Naive thymus-derived CD4-positive, alpha-beta T cell (primary cell): ENCODE data around the gene CCM2L. TPM values are rescaled to one million over a fixed set of nuclear protein-coding genes. Genes with fewer than 3 reads are reported as not detected.
A peak's percentile ranks its signal among the peaks of the same experiment; 100 is the strongest.

ENCODE experiments used
- ATAC-seq: fragments of 150-1000 bp; cut with Tn5 transposase; 2 replicates; pipeline ENCODE4 v1.10.0; 2021; ENCODE audit warnings: mild to moderate bottlenecking, moderate library complexity
- CTCF ChIA-PET: fragments of 350-600 bp; sonication (Branson Sonifier 250); formaldehyde crosslinking; loops from one replicate; lab custom pipeline; 2021; ENCODE audit warnings: antibody characterized with exemption; lab: Charles Lee
- POLR2A ChIA-PET: fragments of 350-600 bp; sonication (Branson Sonifier 250); formaldehyde crosslinking; loops from one replicate; lab custom pipeline; 2021; ENCODE audit warnings: antibody characterized with exemption, inconsistent platforms; lab: Charles Lee
- DNase-seq, 9 donors: peaks; one replicate each; pipeline versions ENCODE4 v3.0.0 to v3.0.0-alpha.2; 2020 to 2022; ENCODE audit warnings: mixed read lengths in 1 of 9
- H3K27ac ChIP-seq: one replicate; pipeline ENCODE4 v1.7.0; 2013; ENCODE audit warnings: mild to moderate bottlenecking, low read depth, low read length, moderate library complexity
- H3K27me3 ChIP-seq, 2 donors: one replicate each; pipeline ENCODE4 v1.7.0; 2013; ENCODE audit warnings: low read length in 2 of 2, mild to moderate bottlenecking in 2 of 2, moderate library complexity in 2 of 2; ENCODE audit not compliant: control insufficient read depth in 2 of 2, insufficient read depth in 2 of 2
- H3K36me3 ChIP-seq, 3 experiments: 1 replicate in 2 of 3; 2 replicates in 1 of 3; pipeline ENCODE4 v1.7.0; 2013; ENCODE audit warnings: low read length in 3 of 3, mild to moderate bottlenecking in 3 of 3, moderate library complexity in 1 of 3; ENCODE audit not compliant: insufficient read depth in 3 of 3, control insufficient read depth in 2 of 3
- H3K4me1 ChIP-seq, 2 donors: one replicate each; pipeline ENCODE4 v1.7.0; 2013; ENCODE audit warnings: low read length in 2 of 2, mild to moderate bottlenecking in 2 of 2, moderate library complexity in 1 of 2; ENCODE audit not compliant: control insufficient read depth in 2 of 2, insufficient read depth in 2 of 2
- H3K4me3 ChIP-seq: 2 replicates; pipeline ENCODE4 v1.7.0; 2013; ENCODE audit warnings: mild to moderate bottlenecking, low read length
- H3K9me3 ChIP-seq, 3 experiments: 1 replicate in 2 of 3; 2 replicates in 1 of 3; pipeline ENCODE4 v1.7.0; 2013; ENCODE audit warnings: low read length in 3 of 3; ENCODE audit not compliant: control insufficient read depth in 2 of 3
- H3K27ac Mint-ChIP-seq, 9 donors: one replicate each; pipeline ENCODE4 v1.8.0; 2020 to 2022; ENCODE audit warnings: mixed read lengths in 9 of 9, mild to moderate bottlenecking in 8 of 9, moderate library complexity in 5 of 9, inconsistent platforms in 2 of 9
- H3K27me3 Mint-ChIP-seq, 5 donors: one replicate each; pipeline ENCODE4 v1.8.0; 2021 to 2022; ENCODE audit warnings: mixed read lengths in 5 of 5, mild to moderate bottlenecking in 1 of 5
- H3K36me3 Mint-ChIP-seq, 5 donors: one replicate each; pipeline ENCODE4 v1.8.0; 2020 to 2022; ENCODE audit warnings: mixed read lengths in 5 of 5, mild to moderate bottlenecking in 3 of 5, inconsistent platforms in 1 of 5
- H3K4me1 Mint-ChIP-seq, 7 donors: one replicate each; pipeline ENCODE4 v1.8.0; 2020 to 2022; ENCODE audit warnings: mixed read lengths in 7 of 7, mild to moderate bottlenecking in 3 of 7, inconsistent platforms in 1 of 7
- H3K4me3 Mint-ChIP-seq, 10 donors: one replicate each; pipeline ENCODE4 v1.8.0; 2020 to 2022; ENCODE audit warnings: mild to moderate bottlenecking in 10 of 10, mixed read lengths in 10 of 10, moderate library complexity in 6 of 10, inconsistent platforms in 2 of 10
- H3K9me3 Mint-ChIP-seq, 11 donors: one replicate each; pipeline ENCODE4 v1.8.0; 2020 to 2022; ENCODE audit warnings: mixed read lengths in 11 of 11, mild to moderate bottlenecking in 4 of 11, inconsistent platforms in 1 of 11, moderate library complexity in 1 of 11
- intact Hi-C, 2 donors: fragments of 100-400 bp; cut with micrococcal nuclease; formaldehyde crosslinking; loops; one replicate each; pipeline ENCODE4 v1.15.1; 2023
- polyA plus RNA-seq, 2 donors: library from polyadenylated mRNA; unstranded; fragments of 300-500 nt; fragmentation: Illumina TruSeq; gene quantifications; one replicate each; pipeline ENCODE4 v1.2.3, GENCODE V29; 2021
- total RNA-seq, 6 experiments: library from RNA in 5 of 6; stranded (reverse) in 5 of 6; gene quantifications; 1 replicate in 5 of 6; 2 replicates in 1 of 6; pipeline ENCODE4 v1.2.3 and lab custom pipeline; 2021 to 2026

The CCM2L gene
- total and polyA plus RNA-seq, 7 experiments from 2014 or later = not detected

DNA sequence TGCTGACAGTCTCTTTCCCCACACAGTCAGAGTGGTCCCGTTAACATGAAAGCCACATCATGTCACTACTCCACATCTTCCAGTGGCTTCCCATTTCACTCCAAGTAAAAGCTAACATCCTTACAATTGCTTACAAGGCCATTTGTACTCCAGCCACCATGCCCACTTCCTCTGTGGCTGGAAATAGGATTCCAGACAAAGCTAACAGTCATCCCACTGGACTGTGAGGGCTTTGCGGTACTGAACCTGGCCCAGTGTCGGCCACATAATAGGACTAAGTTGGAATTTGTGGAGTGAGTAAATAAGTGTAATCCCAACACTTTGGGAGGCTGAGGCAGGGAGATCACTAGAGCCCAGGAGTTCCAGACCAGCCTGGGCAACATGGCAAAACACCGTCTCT, 10.9 kb downstream of the CCM2L start:
- intact Hi-C loops = no loop called here

GRCh38 chr20:32024683-32025295, 14.6 kb downstream of the CCM2L start:
- intact Hi-C loops = no loop called here
- H3K9me3 Mint-ChIP-seq = peaks cover 0 to 6% (median 0%) of the 10 kb centered on the region in 11 donors
- no peak overlapping the region for H3K4me3 Mint-ChIP-seq
- peaks cover 27 to 68% (median 59%) of the 10 kb centered on the region in 5 donors for H3K27me3 Mint-ChIP-seq
- H3K9me3 ChIP-seq = no peaks in the 10 kb centered on the region
- no peak overlapping the region for H3K27ac Mint-ChIP-seq
- H3K4me1 Mint-ChIP-seq = peaks cover 0 to 9% (median 8%) of the 10 kb centered on the region in 7 donors
- POLR2A ChIA-PET = interaction anchor here (0.7 kb wide), 1 partner anchor 72 kb away, joined by 3 read pairs; no protein-coding TSS in a partner anchor
- no peaks in the 10 kb centered on the region for H3K36me3 ChIP-seq
- no peak for ATAC-seq
- H3K27ac ChIP-seq = no peak overlapping the region
- H3K4me3 ChIP-seq = no peak overlapping the region
- peaks cover 0 to 3% of the 10 kb centered on the region in 2 donors for H3K27me3 ChIP-seq
- no peaks in the 10 kb centered on the region for H3K36me3 Mint-ChIP-seq
- DNase-seq = no peak
- CTCF ChIA-PET = no interaction called here
- peaks cover 0 to 2% of the 10 kb centered on the region in 2 donors for H3K4me1 ChIP-seq

More for the DNA sequence above, 10.9 kb downstream of the CCM2L start:
- peaks cover 0 to 3% (median 2%) of the 10 kb centered on the region in 5 donors for H3K36me3 Mint-ChIP-seq
- Histone ChIP-seq H3K9me3 (no peaks in the 10 kb centered on the region), H3K4me1 (peaks cover 0 to 6% of the 10 kb centered on the region in 2 donors), H3K4me3 (no peak overlapping the region), H3K36me3 (no peaks in the 10 kb centered on the region), H3K27ac (no peak overlapping the region), H3K27me3 (peaks cover 3% of the 10 kb centered on the region in 2 donors)
- H3K4me3 Mint-ChIP-seq = peak overlapping the region in 1 of 10 donors; percentile 34
- DNase-seq = no peak
- peaks cover 54 to 80% (median 79%) of the 10 kb centered on the region in 5 donors for H3K27me3 Mint-ChIP-seq
- peaks cover 10 to 28% (median 23%) of the 10 kb centered on the region in 7 donors for H3K4me1 Mint-ChIP-seq
- H3K27ac Mint-ChIP-seq = no peak overlapping the region
- CTCF ChIA-PET = interaction anchor here (2.5 kb wide), 1 partner anchor 10 kb away, joined by 7 read pairs; no protein-coding TSS in a partner anchor
- POLR2A ChIA-PET = no interaction called here
- ATAC-seq = no peak
- peaks cover 0 to 6% (median 0%) of the 10 kb centered on the region in 11 donors for H3K9me3 Mint-ChIP-seq

GRCh38 chr20:32027643-32028042, 17.4 kb downstream of the CCM2L start:
- no peak for ATAC-seq
- Histone ChIP-seq H3K4me3 (no peak overlapping the region), H3K36me3 (no peaks in the 10 kb centered on the region), H3K4me1 (peaks cover 0 to 4% of the 10 kb centered on the region in 2 donors), H3K27me3 (peaks cover 0 to 3% of the 10 kb centered on the region in 2 donors), H3K27ac (no peak overlapping the region), H3K9me3 (no peaks in the 10 kb centered on the region)
- Mint-ChIP-seq H3K36me3 (no peaks in the 10 kb centered on the region), H3K27me3 (peaks cover under 1 to 58% (median 32%) of the 10 kb centered on the region in 5 donors), H3K4me3 (no peak overlapping the region), H3K27ac (no peak overlapping the region), H3K4me1 (peaks cover 0 to 1% (median 0%) of the 10 kb centered on the region in 7 donors), H3K9me3 (peaks cover 0 to 2% (median 0%) of the 10 kb centered on the region in 11 donors)
- DNase-seq = no peak
- intact Hi-C loops = no loop called here
- ChIA-PET POLR2A (no interaction called here), CTCF (interaction anchor here (0.6 to 1.3 kb wide), 3 partner anchors 8 to 624 kb away, joined by 3 to 4 read pairs (median 4); no protein-coding TSS in a partner anchor)

DNA sequence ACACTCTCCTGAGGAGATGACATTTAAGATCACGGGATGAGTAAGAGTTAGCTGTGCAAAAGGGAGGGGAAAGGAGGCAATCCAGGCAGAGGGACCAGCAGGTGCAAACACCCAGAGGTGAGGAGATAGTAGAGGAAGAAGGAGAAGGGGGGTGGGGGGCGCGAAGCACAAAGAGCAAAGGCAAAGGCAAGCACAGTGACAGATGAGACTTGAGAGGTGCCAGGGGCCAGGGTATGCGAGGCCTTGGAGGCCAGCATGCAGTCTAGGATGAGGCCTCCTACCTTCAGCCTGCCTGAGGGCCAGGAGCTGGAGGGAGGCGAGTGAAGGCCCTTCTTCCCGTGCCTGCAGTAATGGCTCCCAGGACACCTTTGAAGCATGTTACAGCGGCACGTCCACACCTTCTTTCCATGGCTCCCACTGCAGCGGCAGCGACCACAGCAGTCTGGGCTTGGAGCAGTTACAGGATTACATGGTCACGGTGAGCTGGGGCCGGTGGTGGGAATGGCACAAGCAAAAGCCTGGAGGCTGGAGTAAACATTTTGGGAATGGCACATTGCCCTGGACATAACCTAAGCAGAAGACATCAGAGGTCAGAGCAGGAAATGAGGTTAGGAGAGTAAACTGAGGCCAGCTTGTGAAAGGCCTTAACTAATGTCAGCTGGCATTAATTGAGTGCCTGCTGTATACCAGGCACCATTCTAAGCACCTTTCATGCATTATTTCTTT, 18.6 kb downstream of the CCM2L start:
- peaks cover 0 to 4% of the 10 kb centered on the region in 2 donors for H3K4me1 ChIP-seq
- Mint-ChIP-seq H3K4me1 (peaks cover 0 to 1% (median 0%) of the 10 kb centered on the region in 7 donors), H3K9me3 (peaks cover 0 to 2% (median 0%) of the 10 kb centered on the region in 11 donors), H3K4me3 (no peak overlapping the region), H3K27ac (no peak overlapping the region), H3K27me3 (peaks cover 10 to 57% (median 21%) of the 10 kb centered on the region in 5 donors), H3K36me3 (no peaks in the 10 kb centered on the region)
- H3K4me3 ChIP-seq = no peak overlapping the region
- intact Hi-C loops = no loop called here
- no peak overlapping the region for H3K27ac ChIP-seq
- DNase-seq (no peak), ATAC-seq (no peak)
- ChIA-PET POLR2A (no interaction called here), CTCF (interaction anchor here (3.9 kb wide), 1 partner anchor 205 kb away, joined by 35 read pairs; no protein-coding TSS in a partner anchor)
- no peaks in the 10 kb centered on the region for H3K9me3 ChIP-seq
- H3K36me3 ChIP-seq = no peaks in the 10 kb centered on the region
- peaks cover 0 to 3% of the 10 kb centered on the region in 2 donors for H3K27me3 ChIP-seq

- intact Hi-C loops = no loop called here
- Mint-ChIP-seq H3K9me3 (peaks cover 0 to 2% (median 0%) of the 10 kb centered on the region in 11 donors), H3K27me3 (peaks cover 13 to 58% (median 18%) of the 10 kb centered on the region in 5 donors), H3K27ac (no peak overlapping the region), H3K4me3 (peak overlapping the region in 1 of 10 donors; percentile 57), H3K36me3 (no peaks in the 10 kb centered on the region), H3K4me1 (peaks cover 0 to 1% (median 0%) of the 10 kb centered on the region in 7 donors)
- ChIA-PET POLR2A (no interaction called here), CTCF (interaction anchor here (0.9 to 3.9 kb wide), 3 partner anchors 12 to 206 kb away, joined by 3 to 35 read pairs (median 6); no protein-coding TSS in a partner anchor)
- Histone ChIP-seq H3K9me3 (no peaks in the 10 kb centered on the region), H3K27ac (no peak overlapping the region), H3K27me3 (no peaks in the 10 kb centered on the region), H3K36me3 (no peaks in the 10 kb centered on the region), H3K4me3 (no peak overlapping the region), H3K4me1 (peaks cover 0 to 4% of the 10 kb centered on the region in 2 donors)
- DNase-seq (no peak), ATAC-seq (no peak)
These were observed 19.3 kb downstream of the CCM2L start for GRCh38 chr20:32029561-32029960.
